Kasumi-1 (cell line): ENCODE results near the gene MTSS2.

ENCODE experiments used
- DNase-seq, 2 experiments: peaks; one replicate each; lab custom pipeline; 2025; lab: John Stamatoyannopoulos, UW

The MTSS2 gene

DNA sequence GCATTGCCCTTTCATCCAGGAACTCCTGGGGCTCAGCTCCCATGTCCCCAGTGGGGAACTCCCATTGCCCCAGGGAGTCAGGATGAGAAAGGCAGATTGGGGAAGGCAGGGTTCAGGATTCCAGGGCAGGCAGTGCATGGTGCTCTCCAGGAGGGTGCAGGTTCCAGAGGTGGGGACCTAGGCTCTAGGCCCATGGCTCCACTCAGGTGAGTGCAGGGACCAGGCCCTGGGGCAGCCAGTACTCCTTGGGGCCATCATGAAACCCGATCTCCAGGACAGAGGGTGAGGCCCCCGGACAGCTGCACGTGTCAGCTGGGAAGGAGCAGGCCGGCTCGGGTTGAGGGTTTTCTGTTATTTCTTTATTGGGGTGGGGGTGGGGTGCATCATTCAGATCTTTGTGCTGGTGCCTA is 1.3 kb upstream of the MTSS2 start:
- DNase-seq = no peak

GRCh38 chr16:70686376-70687101 is 686 bp upstream of the MTSS2 start:
- no peak for DNase-seq

DNA sequence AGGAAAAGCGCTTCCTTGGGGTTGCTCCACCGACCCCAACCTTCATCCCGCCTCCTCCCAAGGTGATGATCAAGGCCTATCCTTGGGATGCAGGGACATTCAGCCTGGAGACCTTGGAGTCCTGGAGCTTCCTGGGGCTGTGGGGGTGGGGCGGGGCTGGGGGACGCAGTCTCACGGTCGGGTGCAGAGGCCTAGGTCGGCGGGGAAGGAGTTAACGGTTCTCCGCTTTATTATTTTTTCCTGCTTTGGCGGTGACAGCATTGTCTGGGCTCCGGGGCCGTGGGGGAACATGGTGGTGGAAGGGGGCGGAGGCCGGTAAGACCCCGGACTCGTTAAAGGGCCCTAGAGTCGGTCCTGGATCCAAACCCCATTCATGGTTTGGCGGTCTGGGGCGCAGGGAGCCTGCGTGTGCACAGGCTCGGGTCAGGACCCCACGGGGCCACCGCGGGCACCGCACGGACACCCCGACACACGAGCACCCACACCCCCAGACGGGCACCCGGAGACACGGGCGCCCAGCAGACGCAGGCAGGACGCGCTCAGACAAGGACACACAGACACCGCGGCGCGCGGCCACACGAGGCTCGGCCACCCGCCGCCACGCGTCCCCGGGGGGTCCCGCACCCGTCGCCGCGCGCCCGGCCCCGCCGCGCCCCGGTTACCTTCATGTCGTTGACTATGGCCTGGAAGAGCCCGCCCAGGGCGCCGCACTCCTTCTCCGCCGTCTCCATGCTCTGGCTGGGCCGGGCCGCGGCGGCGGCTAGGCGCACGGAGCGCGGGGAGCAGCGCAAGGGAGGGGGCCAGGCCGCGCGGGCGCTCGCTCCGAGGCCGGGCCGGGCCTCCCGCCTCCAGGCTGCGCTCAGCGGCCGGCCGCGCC is 554 bp downstream of the MTSS2 start:
- DNase-seq = no peak

DNA sequence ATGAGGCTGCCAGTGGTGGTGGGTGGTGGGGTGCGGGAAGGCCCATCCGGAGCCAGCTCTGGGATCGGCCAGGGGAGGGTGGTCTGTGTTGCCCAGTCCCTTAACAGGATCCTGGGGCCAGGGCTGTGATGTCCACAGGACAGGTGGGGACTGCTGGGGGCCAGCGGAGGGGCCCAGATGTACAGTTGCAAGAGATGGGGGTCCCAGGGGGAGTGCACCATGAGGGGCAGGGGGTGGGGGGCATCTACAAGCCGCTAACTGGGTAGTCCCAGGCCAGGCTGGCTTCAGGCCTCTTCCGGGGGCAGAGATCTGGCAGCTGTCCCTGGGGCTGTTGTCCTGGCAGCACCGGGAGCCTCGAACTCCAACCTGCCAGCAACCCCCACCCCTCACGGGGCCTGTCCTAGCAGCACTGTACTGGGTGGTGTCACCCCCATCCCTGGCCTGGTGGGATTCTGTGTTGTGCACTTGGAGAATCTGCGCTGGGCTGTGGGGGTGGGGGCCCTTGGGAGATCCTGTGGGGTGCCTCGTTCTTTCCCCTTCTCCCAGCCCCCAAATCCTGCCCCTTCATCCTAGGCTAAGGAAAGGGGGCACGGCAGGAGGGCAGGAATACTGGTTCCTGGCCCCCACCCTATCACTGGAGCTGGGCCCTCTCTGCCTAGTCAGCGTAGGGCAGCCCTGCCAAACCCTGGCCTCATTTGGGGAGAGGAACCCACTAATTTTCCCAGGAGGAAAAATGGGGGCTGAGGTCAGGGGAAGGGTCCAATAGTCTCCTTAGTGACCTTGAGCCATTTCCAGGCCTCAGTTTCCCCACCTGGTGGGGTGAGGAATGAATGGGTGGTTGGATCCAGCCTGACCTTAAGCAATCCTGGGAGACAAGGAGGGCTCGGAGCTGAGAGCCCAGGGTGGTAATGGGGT is 1.4 kb downstream of the MTSS2 start:
- DNase-seq = no peak

DNA sequence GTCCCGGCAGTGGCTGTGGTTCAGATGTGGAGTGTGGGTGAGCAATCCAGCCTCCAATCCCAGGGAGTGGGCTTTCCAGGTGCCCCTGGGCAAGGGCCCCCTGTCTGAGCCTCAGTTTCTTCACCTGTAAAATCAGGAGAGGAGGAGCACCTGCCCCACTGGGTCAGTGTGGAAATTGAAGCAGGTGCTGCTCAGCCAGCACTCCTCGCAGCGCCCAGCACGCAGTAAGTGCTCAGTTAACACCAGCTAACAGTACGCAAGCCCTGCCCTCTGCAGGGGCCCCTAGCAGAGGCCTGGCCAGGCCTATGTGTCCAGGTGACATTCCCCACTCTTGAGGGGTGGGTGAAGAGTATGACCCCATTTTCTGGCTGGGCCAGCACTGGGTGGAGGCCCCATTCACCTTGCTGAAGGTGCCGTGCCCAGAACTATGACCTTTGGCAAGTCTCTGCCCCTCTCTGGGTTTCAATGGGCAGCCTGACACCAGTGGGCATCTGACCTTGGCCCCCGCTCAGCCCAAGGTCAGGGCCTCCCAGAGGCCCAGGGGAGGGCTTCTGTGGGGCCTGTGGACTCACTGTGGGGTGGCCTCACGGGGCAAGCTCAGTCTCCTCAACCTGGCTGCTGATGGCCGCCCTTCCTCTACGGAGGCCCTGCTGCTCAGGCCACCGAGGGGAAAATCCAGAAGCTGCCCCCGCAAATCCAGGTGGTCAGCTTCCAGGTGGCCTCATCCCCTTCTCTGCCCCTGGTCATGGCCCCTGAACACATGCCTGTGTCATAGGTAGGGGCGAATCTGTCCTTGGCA is 2.5 kb downstream of the MTSS2 start:
- DNase-seq = no peak

DNA sequence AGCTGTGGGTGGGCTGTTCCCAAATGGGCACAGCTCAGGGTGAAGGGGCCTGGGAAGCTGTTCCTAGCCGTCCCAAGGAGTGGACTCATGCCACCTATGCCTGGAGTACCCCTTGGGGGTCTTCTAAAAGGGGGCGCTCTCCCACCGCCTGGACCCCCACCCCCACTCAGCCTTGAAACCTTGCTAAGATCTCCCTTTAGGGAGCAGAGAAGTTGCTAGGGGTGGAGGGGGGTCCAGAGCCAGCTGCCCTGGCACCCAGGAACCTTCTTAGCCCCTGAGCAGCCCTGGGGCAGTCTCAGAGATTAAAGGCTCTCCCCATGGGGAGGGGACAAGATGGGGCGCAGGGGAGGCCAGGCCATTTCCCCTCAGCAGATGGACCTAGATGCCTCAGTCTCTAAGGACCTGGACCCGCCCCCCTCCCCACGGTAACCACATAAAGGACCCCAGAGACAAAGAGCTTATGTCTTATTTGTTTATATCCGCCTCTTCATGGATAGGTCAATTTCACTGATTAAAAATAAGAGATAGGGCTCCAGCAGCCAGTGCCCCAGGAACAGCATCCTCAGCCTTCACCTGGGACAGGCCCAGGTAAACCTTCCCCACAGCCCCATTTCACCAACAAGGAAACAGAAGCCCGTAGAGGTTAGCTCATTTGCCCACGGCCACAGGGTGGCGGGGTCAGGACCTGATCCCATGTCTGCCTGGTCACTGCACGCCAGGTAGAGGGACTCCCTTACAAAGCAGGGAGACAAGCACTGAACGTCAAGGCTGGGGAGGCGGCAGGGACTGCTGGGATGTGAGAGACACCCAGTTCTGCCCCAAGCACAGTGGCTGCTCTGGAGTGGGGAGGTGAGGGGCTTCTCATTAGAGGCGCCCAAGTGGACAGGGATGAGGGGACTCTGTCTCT is 3.4 kb downstream of the MTSS2 start:
- DNase-seq = no peak

DNA sequence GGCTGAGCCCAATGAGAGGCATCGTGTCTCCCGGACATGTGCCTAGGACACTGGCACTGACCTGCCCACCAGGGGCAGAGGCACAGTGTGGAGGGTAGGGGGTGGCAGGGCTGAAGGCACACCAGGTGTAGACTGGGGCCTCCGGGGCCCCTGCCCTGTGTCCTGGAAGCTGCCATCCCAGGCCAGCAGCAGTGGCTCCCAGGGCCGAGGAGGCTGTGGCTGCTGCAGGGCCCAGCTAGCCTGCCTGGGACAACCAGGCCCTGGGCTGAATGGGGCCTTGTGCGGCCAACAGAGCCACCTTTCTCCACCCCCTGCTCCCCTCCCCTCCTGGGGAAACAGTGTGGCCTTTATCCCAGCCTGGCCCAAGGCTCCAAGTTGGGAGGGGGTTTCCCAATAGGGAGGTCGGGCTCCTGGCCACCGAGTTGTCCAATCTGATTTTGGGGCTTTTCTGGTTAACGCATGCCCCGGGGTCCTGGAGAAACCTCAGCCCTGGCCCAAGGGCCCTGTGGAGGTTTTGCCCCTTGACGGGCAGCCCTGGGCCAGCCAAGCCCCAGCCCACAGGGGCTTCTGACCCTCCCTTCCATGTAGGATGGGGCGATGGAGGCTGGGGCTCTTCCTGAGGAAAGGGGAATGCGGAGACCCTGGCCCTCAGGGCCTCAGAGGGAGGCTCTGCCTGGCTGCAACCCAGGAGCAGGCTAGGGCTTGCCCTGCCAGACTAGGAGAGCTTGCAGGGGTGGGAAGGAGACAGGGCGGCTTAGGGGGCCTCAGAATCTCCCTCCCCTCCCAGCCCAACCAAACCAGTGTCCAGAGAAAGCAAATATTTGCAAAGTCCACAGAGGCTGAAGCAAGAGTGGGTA is 4.2 kb downstream of the MTSS2 start:
- no peak for DNase-seq

GRCh38 chr16:70680495-70681381 is 5.1 kb downstream of the MTSS2 start:
- no peak for DNase-seq

GRCh38 chr16:70679671-70680494 is 6.0 kb downstream of the MTSS2 start:
- no peak for DNase-seq

GRCh38 chr16:70678898-70679670 is 6.8 kb downstream of the MTSS2 start:
- no peak for DNase-seq

- no peak for DNase-seq
These were observed 7.5 kb downstream of the MTSS2 start for GRCh38 chr16:70678121-70678897.

DNA sequence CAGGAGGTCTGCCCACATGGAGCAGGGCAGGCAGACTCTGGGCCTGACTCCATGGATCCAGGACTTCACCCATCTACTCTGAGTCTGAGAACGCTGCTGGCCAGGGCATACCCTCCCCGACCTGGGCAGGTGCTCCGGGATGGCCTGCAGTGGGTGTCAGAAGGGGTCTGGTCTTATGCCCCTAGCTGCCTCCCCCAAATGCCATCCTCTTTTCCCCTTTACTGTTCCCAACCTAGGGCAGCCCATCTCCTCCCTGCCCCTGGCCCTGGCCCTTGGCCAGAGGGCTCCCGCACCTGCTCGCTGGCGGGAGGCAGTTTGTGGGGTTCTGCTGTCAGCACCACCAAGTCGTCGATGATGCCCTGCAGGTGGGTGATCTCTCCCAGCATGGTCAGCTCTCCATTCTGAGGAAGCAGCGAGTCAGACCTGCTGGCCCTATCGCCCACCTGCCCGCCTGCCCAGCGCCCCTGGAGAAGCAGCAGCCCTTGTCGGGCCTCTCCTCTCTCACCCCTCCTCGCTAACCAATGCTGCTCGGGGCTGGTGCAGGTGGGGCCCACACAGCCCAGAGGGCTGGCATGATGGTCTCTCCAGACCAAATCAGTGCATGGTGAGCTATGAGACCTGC is 8.2 kb downstream of the MTSS2 start:
- no peak for DNase-seq

- no peak for DNase-seq
These were observed 9.0 kb downstream of the MTSS2 start for GRCh38 chr16:70676675-70677498.

DNA sequence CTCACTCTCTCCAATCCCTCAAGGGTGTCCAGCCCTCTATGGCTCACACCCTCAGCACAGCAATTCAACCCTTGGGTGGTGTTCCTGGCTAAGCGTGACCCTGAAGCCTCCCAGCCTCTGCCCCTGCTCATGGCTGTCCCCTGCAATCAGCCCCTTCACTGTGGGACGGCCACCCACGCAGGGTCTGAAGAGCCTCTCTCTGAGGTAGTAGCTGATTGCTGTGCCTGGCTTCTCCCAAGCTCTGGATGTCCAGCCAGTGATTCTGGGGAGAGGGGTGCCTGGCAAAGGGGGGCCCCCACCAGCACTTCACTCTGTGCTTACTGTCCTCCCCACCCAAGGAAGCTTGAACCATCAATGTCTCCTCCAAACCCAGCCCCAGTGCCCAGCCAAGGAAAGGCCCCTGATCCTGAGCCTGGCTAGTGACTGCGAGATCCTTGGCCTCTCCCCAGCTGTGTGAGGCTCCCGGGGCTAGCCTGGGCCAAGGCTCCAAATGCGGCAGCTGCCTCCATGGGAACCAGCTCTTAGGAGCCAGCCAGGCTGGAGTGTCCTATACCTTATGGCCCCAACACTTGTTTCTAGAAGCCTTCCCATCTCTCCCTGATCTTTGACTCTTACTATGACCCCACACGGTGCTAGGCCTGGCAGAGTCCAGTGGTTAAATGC is 9.9 kb downstream of the MTSS2 start:
- no peak for DNase-seq
